Measurements from ENCODE around the gene MEGF11. TPM values are rescaled to one million over a fixed set of nuclear protein-coding genes. Genes with fewer than 3 reads are reported as not detected.

The MEGF11 gene
- not detected in 2 replicates for total RNA-seq

- Mint-ChIP-seq H3K4me1 (ENCODE audit: low read depth) (peaks cover 15% of the 10 kb centered on the region), H3K9me3 (no peaks in the 10 kb centered on the region), H3K27ac (peak within 1 kb of the TSS; percentile 76), H3K27me3 (ENCODE audit: insufficient read depth) (peaks cover 75% of the 10 kb centered on the region), H3K4me3 (peak within 1 kb of the TSS; percentile 86), H3K36me3 (ENCODE audit: low read depth) (peaks cover 3% of the 10 kb centered on the region)
- DNase-seq (ENCODE audit: low spot score): no peak
- intact Hi-C loops (cut with micrococcal nuclease): loop anchor here (2.0 kb wide), 1 partner anchor 41 kb away; no protein-coding TSS in a partner anchor
Measured at GRCh38 chr15:66253418-66254088, at the start of gene MEGF11. MEGF11 (minus strand) TSS chr15:66253750; CDS start chr15:66128403, 125,347 bp downstream.

GRCh38 chr15:66302489-66303278, 49.1 kb upstream of the MEGF11 start:
- DNase-seq (ENCODE audit: low spot score): no peak
- intact Hi-C loops (cut with micrococcal nuclease): no loop called here
- H3K27ac Mint-ChIP-seq: no peak overlapping the region
- H3K36me3 Mint-ChIP-seq (ENCODE audit: low read depth): peaks cover 18% of the 10 kb centered on the region
- H3K27me3 Mint-ChIP-seq (ENCODE audit: insufficient read depth): no peaks in the 10 kb centered on the region
- H3K9me3 Mint-ChIP-seq: no peaks in the 10 kb centered on the region
- H3K4me3 Mint-ChIP-seq: no peak overlapping the region
- peaks cover 9% of the 10 kb centered on the region for H3K4me1 Mint-ChIP-seq (ENCODE audit: low read depth)

- no peak for DNase-seq (ENCODE audit: low spot score)
- H3K4me3 Mint-ChIP-seq: no peak overlapping the region
- peaks cover 21% of the 10 kb centered on the region for H3K4me1 Mint-ChIP-seq (ENCODE audit: low read depth)
- intact Hi-C loops (cut with micrococcal nuclease): no loop called here
- H3K9me3 Mint-ChIP-seq: no peaks in the 10 kb centered on the region
- H3K27me3 Mint-ChIP-seq (ENCODE audit: insufficient read depth): no peaks in the 10 kb centered on the region
- H3K27ac Mint-ChIP-seq: no peak overlapping the region
- H3K36me3 Mint-ChIP-seq (ENCODE audit: low read depth): peaks cover 28% of the 10 kb centered on the region
Measured at GRCh38 chr15:66298803-66299251, 45.3 kb upstream of the MEGF11 start.

GRCh38 chr15:66296186-66296585, 42.6 kb upstream of the MEGF11 start:
- H3K4me3 Mint-ChIP-seq: no peak overlapping the region
- H3K4me1 Mint-ChIP-seq (ENCODE audit: low read depth): peaks cover 27% of the 10 kb centered on the region
- H3K36me3 Mint-ChIP-seq (ENCODE audit: low read depth): peaks cover 23% of the 10 kb centered on the region
- no peak for DNase-seq (ENCODE audit: low spot score)
- intact Hi-C loops (cut with micrococcal nuclease): no loop called here
- no peaks in the 10 kb centered on the region for H3K9me3 Mint-ChIP-seq
- no peak overlapping the region for H3K27ac Mint-ChIP-seq
- H3K27me3 Mint-ChIP-seq (ENCODE audit: insufficient read depth): no peaks in the 10 kb centered on the region

GRCh38 chr15:66294932-66295235, 41.3 kb upstream of the MEGF11 start:
- H3K4me3 Mint-ChIP-seq: peak overlapping the region; percentile 89
- peak overlapping the region; percentile 89 for H3K27ac Mint-ChIP-seq
- H3K4me1 Mint-ChIP-seq (ENCODE audit: low read depth): peaks cover 35% of the 10 kb centered on the region
- no peaks in the 10 kb centered on the region for H3K27me3 Mint-ChIP-seq (ENCODE audit: insufficient read depth)
- no peak for DNase-seq (ENCODE audit: low spot score)
- H3K9me3 Mint-ChIP-seq: no peaks in the 10 kb centered on the region
- intact Hi-C loops (cut with micrococcal nuclease): loop anchor here (2.0 to 5.0 kb wide), 6 partner anchors 42 to 423 kb away; partner anchors contain the start of genes MAP2K1, MEGF11, RPL4 and SMAD6
- peaks cover 23% of the 10 kb centered on the region for H3K36me3 Mint-ChIP-seq (ENCODE audit: low read depth)

- Mint-ChIP-seq H3K4me1 (ENCODE audit: low read depth) (peaks cover 35% of the 10 kb centered on the region), H3K27me3 (ENCODE audit: insufficient read depth) (no peaks in the 10 kb centered on the region), H3K27ac (peak overlapping the region; percentile 89), H3K36me3 (ENCODE audit: low read depth) (peaks cover 23% of the 10 kb centered on the region), H3K9me3 (no peaks in the 10 kb centered on the region), H3K4me3 (peak overlapping the region; percentile 89)
- intact Hi-C loops (cut with micrococcal nuclease): loop anchor here (2.0 to 5.0 kb wide), 6 partner anchors 42 to 422 kb away; partner anchors contain the start of genes MAP2K1, MEGF11, RPL4 and SMAD6
- no peak for DNase-seq (ENCODE audit: low spot score)
Measured at GRCh38 chr15:66294157-66294931, 40.8 kb upstream of the MEGF11 start.

- Mint-ChIP-seq H3K27me3 (ENCODE audit: insufficient read depth) (no peaks in the 10 kb centered on the region), H3K4me1 (ENCODE audit: low read depth) (peaks cover 35% of the 10 kb centered on the region), H3K4me3 (peak within 1 kb of the TSS; percentile 89), H3K27ac (peak within 1 kb of the TSS; percentile 94), H3K36me3 (ENCODE audit: low read depth) (peaks cover 18% of the 10 kb centered on the region), H3K9me3 (no peaks in the 10 kb centered on the region)
- DNase-seq (ENCODE audit: low spot score): peak; percentile 69
- intact Hi-C loops (cut with micrococcal nuclease): loop anchor here (1.0 to 5.0 kb wide), 8 partner anchors 41 to 683 kb away; partner anchors contain the start of genes INTS14, MAP2K1, MEGF11 and RPL4
Measured at GRCh38 chr15:66293419-66294156, 40.0 kb upstream of the MEGF11 start, which contains the start of gene DIS3L. DIS3L (plus strand) TSS chr15:66293568; CDS start chr15:66293597, 29 bp downstream.

GRCh38 chr15:66292571-66293418, 39.2 kb upstream of the MEGF11 start:
- Mint-ChIP-seq H3K4me3 (peak overlapping the region; percentile 85), H3K4me1 (ENCODE audit: low read depth) (peaks cover 37% of the 10 kb centered on the region), H3K27me3 (ENCODE audit: insufficient read depth) (no peaks in the 10 kb centered on the region), H3K27ac (peak overlapping the region; percentile 94), H3K36me3 (ENCODE audit: low read depth) (peaks cover 16% of the 10 kb centered on the region), H3K9me3 (no peaks in the 10 kb centered on the region)
- intact Hi-C loops (cut with micrococcal nuclease): loop anchor here (1.0 to 5.0 kb wide), 5 partner anchors 64 to 682 kb away; partner anchors contain the start of genes INTS14, MAP2K1, SMAD6 and TIPIN
- no peak for DNase-seq (ENCODE audit: low spot score)

GRCh38 chr15:66291816-66292570, 38.4 kb upstream of the MEGF11 start:
- H3K4me3 Mint-ChIP-seq: peak overlapping the region; percentile 85
- intact Hi-C loops (cut with micrococcal nuclease): loop anchor here (2.0 to 5.0 kb wide), 4 partner anchors 95 to 681 kb away; partner anchors contain the start of genes INTS14, MAP2K1 and SMAD6
- H3K4me1 Mint-ChIP-seq (ENCODE audit: low read depth): peaks cover 42% of the 10 kb centered on the region
- H3K27me3 Mint-ChIP-seq (ENCODE audit: insufficient read depth): no peaks in the 10 kb centered on the region
- no peaks in the 10 kb centered on the region for H3K9me3 Mint-ChIP-seq
- peaks cover 12% of the 10 kb centered on the region for H3K36me3 Mint-ChIP-seq (ENCODE audit: low read depth)
- H3K27ac Mint-ChIP-seq: peak overlapping the region; percentile 94
- DNase-seq (ENCODE audit: low spot score): no peak

GRCh38 chr15:66290518-66290917, 37.0 kb upstream of the MEGF11 start:
- peaks cover 4% of the 10 kb centered on the region for H3K36me3 Mint-ChIP-seq (ENCODE audit: low read depth)
- peaks cover 41% of the 10 kb centered on the region for H3K4me1 Mint-ChIP-seq (ENCODE audit: low read depth)
- intact Hi-C loops (cut with micrococcal nuclease): loop anchor here (5.0 kb wide), 3 partner anchors 97 to 418 kb away; partner anchors contain the start of genes MAP2K1 and SMAD6
- no peak overlapping the region for H3K27ac Mint-ChIP-seq
- DNase-seq (ENCODE audit: low spot score): no peak
- H3K9me3 Mint-ChIP-seq: no peaks in the 10 kb centered on the region
- H3K27me3 Mint-ChIP-seq (ENCODE audit: insufficient read depth): no peaks in the 10 kb centered on the region
- no peak overlapping the region for H3K4me3 Mint-ChIP-seq

All from activated T-helper 1 cell treated with anti-CD3 and anti-CD28 coated beads, Interleukin-12 subunit alpha, Interleukin-12 subunit beta, Interleukin-2, Interleukin-4 antibody, amounts not matched to agents 30 ng/mL and 10 ng/mL and 1 ng/mL, durations not matched to agents 14 hours and 24 hours and 36 hours (primary cell).